Activated CD4-positive, alpha-beta T cell treated with anti-CD3 and anti-CD28 coated beads for 24 hours (primary cell): ENCODE measurements around the gene MED13L.

Experiments used
- DNase-seq, 2 donors: peaks; one replicate each; pipeline ENCODE4 v3.0.0-alpha.2; 2020; ENCODE audit warnings: low read depth in 2 of 2

The MED13L gene

DNA sequence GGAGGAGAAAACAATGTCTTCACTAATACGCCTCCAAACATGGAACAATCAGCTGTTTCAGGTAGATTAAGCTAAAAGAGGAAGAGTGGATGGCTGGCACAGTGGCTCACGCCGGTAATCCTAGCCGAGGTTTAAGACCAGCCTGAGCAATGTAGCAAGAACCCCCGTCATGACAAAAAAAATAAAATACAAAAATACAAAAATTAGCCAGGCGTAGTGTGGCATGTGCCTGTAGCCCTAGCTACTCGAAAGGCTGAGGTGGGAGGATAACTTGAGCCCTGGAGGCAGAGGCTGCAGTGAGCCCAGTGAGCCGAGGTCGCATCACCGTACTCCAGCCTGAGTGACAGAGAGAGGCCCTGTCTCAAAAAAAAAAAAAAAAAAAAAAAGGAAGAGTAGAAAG lies 1.2 kb upstream of the MED13L start:
- DNase-seq: no peak

DNA sequence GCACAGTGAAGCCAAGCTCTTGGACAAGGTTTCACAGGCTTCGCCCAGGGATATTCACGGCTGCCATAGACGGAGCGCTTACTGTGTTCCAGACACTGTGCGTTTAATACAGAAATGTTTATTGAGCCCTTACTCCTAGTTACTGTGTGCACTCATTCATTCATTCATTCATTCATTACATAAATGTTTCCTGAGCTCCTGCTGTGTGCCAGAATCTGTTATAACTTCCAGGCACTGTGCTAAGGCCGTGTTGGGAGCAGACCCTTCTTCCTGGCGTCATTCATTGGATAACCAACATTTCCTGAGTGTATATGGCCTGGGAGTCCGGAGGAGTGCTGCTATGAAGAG lies 760 bp upstream of the MED13L start:
- no peak for DNase-seq

DNA sequence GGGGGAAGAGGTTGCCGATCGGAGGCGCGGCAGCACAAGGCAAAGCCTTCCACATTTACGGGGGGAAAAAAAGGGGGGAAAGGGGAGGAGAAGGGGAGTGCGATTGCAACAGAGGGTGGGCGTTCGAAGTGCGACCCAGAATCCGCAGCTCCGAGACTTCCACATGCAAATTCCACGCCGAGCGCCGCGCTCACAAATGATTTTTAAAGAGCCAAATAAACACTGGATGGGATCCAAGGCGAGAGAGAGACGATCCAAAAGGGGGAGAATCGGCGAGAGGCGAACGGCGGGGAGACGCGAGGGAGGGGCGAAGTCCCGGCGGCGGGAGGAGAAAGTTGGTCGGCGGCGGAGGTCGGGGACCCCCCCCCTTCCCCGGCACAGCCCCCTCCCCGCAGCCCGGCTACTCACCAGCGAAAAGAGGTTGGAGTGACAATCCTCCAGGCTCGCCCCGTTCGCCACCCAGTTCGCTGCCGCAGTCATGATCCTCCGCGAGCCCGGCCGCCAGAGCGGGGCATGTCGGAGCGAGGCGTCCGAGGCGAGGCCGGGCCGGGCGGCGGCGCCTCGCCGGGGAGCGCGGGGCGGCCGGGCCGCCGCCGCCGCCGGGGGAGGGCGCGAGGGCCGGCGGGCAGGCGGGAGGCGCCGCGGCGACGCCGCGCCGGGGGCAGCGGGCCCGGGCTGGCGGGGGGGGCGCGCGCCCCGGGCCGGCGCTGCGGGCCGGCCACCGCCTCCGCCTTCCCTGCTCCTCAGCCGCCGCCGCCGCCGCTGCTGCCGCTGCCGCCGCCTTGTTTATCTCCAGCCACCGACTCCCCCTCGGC lies 634 bp downstream of the MED13L start:
- peak; percentile 30 to 37 for DNase-seq

DNA sequence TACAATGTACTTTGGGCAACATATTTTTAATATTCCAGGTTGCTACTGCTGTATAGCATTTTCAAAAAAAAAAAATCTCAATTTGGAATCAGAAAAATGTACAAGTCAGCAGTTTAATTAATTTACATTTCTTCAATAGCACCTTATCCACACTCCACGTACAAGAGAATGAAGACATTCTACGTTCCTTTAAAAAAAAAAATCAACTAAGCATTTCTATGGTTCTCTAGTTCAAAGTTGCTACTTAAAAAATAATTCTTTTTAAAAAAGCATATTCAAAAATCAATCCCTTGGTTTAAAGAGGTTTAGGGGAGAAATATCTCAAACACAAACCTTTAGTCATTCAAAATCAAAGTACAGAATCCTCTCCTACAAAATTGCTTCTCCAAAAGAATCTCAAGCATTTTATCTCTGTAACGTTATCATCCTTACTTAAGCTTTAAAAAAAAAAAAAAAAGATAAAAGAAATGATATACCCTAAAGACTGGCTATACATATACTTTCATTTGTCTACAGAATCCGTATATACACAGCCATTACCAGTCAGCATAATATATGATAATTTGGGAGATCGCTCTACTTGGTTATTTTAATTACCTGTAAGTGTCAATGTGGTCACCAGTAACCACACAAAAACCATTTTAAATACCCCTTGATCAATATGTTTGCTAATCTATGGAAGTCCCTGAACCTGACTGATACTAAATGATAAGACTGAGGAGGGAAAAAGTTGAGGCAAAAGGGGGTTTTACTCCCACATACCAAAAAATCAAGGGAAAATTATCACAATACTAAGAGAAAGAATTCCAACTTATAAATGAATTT lies 2.7 kb downstream of the MED13L start:
- no peak for DNase-seq

DNA sequence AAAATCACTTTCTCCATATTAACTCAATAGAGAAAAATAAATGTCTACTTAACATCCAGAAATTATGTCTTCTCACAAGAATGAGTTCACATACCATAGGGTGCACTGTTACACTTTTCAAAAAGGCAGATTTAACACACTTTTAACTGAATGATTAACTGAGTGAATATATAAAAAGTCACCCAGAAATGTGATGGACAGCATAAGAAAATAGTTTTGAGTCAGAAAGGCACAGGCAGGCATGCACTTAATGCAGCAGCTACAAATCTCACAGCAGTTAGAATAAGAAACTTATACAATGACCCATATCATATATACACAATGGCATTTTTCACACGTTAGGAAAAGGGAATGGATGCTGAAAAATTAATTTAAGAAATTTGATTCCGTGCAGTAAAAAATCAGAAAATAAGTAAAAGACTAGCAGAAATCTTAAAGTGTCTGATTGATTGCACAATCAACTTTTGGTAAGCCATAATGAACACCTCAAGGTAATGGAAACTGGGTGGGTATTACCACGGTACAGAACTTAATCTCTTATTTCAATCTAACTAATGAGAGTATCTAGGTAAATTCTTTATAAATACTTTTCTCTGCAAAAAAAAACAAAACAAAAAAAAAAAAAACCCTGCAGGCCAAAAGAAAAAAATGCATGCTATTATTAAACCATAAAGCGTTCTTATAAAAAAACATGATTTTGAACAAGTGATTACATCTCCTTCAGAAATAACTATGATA lies 3.5 kb downstream of the MED13L start:
- DNase-seq: no peak

DNA sequence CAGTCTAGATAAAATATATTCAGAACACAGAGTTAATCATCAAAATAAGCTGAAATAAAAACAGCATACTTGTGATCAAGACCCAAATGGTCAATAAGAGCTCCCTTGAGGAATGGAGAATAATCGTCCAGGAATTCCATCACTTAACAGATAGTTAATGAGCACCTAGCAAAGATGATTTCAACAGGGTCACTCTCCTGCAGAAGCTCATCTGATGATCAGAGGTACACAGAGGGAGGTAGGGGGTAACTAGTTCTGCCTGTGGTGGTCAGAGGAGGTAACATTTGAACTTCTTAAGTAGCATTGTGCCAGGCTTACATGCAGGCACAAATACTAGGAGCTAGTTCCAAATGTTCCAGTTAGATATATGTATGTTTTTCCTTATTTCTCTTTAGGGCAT lies 9.5 kb downstream of the MED13L start:
- no peak for DNase-seq

DNA sequence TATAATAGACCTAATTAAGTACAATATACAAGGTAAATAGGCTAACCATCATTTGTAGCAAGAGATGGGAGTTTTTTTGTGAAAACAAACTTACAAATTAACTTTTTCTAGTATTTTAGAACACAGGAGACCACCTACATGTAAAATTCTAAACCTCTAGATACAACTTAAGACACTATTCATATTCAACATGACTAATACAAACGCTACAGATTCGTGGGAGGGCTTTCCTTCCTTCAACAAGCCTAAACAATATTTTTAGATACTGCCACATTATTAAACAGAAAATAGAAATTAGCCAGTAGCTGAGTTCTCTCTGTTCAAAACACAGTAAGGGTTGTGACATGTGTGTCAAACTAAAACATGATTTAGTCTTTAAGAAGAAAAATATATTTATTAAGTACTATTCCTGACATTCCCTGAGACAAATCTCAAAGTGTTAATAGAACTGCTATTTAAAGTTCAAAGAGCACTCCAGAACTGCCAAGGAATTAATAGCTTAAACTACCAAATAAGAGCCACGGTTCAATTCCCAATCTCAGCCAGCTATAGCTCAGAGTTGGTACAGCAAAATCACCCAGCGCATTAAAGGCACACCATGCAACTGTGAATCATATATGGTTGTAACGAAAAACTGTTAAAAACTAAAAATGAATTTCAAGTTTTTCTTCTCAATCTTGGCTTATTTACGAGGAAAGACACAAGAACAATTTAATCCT lies 10.7 kb downstream of the MED13L start:
- DNase-seq: no peak

DNA sequence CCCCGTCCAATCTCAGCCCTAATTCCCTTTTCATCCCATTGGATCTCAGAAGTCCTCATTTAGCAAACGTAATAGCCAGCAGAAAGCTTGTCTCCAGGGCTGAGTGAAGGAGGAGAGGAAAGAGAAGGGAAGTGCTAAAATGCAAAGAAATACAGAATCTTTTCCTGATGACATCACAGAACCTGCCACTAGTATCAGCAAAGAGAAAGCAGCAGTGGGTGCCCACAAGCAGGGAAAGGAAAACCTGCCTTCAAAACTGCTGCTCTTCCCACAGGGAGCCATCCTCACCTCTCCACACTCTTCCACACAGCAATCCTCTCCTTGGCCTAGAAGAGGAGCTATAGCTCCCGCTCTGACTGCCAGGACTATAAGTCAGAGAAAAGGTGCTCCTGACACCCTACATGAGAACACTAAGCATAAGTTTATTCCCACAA lies 11.3 kb downstream of the MED13L start:
- no peak for DNase-seq

DNA sequence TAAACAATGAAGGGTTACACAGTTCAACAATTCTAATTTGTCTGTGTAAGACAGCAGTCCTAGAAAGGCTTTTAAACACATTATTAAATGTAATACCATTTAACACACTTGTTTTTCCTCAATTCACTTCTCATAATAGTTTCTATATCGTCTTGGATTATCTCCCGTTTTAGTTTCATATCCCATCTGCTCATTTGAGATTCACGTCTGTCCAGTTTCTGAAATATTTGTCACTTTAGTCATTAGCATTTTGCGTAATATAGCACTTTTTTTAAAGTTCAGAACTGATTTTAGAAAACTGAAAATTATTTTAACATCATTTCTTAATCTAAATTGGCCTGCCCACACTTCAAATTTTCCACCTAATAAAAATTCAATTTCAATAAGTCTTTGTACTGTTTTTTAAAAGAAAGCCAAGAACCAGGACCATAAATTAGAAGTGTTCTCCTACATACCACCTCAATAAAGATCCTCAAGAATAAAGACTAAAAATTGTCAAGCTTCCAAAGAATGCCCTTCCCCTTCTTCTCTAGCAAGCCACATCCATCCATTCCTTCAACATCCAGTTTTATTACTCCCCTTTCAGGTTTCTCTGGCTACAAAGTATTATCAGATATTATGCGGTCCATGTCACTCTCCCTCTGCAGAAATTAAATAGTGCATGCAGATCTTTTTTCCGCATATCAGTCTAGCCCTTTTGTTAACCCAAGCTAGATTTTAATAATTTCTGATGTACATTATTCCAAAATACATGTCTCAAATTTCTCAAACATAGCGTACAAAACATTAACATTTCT lies 11.9 kb downstream of the MED13L start:
- no peak for DNase-seq

DNA sequence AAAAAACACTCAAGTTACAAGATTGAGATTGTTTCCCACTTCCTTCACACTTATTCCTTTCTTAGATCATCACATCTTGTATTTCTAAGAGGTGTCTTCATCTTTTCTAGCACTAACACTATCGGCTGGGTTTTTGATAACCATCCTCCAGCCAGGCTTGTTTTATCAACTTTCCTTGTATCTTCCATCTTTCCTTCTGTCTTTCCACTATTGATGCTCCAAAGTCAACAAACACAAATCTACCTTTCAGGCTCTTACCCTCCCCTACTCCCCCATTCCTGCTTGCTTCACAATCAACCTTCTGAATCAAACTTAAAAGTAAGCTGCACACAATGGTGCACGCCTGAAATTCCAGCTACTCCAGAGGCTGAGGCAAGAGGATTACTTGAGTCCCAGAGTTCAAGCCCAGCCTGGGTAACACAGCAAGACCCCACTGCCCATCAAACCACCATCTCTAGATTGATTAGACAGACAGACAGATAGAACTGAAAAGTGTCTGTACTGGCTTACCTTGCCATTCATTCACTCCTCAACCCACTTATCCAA lies 12.9 kb downstream of the MED13L start:
- DNase-seq: no peak

DNA sequence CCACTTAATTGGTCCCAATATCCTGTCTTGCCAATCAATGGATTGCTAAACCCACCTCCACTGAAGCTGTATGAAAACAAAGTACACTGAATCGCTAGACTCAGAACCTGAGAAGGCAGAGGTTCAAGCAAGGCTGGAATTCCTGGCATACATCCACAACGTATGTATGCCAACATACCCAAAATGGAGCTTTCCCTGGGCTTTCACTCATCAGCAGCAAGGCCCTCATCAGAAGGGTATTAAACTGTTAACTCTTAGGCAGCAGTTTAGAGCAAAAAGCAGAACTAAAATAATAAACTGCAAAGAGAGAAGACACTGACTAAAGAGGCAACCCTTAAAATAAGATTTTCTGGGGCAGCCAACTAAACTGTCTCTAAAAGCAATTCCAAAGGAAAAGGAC lies 13.6 kb downstream of the MED13L start:
- DNase-seq: no peak

DNA sequence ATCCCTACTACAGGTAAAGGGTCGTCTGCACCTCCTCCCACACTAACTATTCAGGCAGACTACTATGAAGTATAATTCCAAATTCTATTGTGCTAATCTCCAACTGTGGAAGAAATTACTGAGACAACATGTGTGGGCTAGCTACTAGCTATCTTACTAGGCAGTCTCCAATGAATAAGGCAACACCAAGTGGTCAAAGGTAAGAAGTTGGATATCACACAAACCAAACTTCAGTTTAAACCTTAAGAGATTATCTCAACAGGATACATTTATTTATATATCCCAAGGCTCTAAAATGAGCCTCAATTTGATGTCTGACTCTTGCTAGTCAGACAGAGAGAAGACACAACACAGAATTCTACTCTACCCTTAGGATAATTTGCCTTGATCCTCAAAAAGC lies 14.1 kb downstream of the MED13L start:
- DNase-seq: no peak

DNA sequence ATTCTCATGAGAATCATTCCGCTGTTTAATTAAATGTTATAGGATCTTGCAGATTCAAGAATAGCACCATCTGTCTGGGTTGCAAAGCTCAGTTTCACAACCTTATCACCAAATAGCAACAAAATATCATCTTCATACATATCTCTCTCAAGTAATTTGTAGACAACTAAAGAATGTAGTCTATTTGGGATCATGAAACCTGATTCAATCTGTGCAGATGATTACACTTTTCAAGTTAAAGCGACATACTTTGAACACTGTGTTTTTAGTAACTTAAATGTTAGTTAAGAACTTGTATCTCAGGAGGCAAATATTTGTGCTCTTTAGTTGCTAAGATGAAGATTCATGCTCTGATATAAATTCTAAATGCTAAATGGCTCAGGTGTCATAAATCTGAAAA lies 14.8 kb downstream of the MED13L start:
- DNase-seq: no peak

DNA sequence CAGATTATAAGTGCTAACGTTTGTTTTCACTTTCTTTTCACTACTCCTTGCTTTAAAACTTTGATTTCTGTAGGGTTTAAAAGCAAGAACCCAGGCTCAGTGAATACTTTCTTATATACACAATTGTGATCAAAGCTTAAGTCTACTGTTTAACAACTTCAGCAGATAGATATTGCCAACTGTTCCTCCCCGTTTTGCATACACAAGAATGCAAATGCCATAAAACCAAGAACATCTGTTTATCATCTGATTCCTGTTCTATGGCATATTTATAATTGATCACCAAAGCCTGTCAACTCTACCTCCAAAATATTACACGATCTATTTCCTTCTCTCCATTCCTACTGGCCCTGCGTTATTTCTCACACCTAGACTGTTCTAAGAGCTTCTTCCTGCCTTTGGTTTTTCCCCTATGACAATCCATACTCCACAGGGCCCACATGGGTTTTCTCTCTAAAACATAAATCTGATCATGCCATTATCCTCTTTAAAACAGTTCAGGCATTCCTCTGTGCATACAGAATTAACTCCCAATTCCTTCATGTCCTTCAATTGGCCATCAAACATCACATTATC lies 15.9 kb downstream of the MED13L start:
- no peak for DNase-seq

DNA sequence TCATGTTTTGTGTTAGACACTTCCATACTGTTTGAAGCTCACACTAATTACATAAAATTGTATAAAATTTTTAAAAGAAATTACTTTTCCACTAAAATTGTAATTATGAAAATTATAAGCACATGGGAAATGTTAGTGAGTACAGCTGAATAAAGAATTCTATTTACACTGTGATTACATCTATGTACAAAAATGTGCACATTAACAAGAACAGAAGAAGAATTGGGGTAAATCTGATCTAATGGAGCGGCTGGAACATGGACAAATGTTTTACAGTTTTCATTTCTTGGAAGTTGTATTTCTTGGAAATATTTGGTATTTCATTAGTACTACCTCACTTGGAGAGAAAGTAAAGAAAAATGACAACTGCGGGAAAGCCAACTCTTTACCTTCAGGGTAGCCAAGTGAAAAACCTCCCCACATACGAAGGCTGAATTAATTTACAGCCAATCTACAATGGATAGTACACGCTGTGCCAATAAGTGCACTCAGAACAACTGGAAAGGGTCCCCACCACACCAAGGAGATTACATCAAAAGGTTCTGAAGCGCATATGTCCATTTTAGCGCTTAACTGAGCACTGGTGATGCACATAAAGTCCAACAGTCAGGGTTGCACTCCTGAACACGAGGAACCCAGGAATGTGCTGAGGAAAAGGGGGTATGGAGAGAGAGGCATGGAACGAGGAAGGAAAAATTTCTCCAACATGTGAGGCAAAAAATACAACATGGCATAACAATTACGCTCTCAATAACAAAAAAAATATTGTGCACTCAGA lies 17.5 kb downstream of the MED13L start:
- DNase-seq: no peak

DNA sequence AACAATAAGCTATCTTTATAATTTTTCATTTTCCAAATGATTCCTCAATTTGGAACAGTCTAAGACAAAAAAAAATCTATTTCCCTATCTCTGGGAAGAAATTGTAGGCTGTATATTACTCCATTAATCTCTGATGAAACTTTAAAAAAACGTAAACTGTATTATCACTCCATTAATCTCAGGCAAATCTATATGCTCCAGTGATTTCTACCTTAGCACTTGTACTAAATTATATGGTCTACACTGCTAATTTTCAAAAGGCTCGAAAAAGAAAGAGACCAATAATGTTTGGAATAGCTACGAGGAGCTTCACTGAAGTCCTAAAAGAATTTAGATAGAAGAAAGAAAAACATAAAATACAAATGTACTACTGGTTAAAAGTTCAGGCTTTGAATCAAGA lies 19.7 kb downstream of the MED13L start:
- DNase-seq: no peak

DNA sequence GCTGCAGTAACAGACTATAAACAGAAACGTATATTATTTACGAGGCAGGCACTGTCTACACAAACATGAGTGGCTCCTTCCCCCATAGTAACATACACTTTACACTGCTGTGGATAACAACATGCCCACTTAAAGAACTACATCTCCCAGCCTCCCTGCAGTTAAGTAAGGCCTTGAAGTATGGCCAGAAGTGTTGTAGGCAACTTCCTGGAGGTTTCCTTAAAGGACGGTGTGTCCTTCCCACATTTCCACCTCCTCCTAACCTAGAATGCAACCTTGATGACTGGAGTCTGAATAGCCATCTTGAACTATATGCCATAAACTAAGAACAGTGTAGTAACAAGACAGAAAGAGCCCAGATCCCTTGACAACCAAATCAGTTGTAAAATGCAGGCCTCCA lies 20.3 kb downstream of the MED13L start:
- DNase-seq: no peak

DNA sequence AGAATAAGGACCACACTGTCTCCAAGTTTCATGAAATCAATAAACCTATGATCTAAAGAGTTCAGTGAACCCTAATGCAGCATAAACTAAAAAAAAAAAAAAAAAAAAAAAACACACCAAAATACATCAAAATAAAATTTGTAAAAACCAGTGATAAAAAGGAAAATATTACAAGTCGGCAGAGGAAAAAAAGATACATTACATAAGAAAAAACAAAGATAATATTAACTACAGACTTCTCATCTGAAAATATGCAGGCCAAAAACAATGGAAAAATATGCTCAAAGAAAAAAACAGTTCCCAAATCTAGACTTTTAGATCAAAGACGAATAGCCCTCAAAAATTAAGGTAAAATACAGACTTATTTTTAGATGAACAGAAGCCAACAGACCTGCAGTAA lies 27.6 kb downstream of the MED13L start:
- DNase-seq: no peak

DNA sequence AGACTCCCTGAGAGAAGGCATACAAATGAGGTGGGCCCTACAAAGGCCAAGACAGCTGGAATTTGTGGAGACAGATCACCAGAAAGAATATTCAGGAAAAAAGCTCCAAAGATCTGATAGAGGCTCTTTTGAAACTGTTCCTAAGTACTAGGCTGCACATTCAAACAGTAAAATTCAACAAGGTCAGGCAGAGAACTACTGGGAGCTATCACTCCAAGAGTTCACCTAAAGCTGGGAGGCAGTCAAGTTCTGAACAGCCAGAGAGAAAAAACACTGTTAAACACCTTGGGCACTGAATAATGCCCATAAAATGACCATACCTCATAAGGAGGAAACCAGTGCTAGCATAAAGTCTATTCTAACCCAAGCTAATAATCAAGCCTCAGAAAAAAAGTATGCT lies 28.6 kb downstream of the MED13L start:
- DNase-seq: no peak

DNA sequence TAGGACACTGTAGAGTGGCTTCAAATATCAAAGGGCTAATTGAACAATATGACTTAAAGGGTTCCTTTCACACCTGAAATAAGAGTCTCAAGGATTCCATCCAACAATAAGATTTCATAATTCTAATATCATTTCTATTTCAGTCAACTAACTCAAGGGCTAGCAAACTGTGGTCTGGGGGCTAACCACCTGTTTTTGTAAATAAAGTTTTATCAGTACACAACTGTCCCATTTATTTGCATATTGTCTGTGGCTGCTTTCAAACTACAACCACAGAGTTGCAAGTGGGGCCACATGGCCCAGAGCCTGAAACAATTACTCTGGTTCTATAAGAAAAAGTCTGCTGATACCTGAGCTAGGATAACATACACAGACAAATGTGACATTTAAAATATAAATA lies 29.1 kb downstream of the MED13L start:
- DNase-seq: no peak
